ENCODE measurements around the gene VCAM1. TPM values are rescaled to one million over a fixed set of nuclear protein-coding genes. Genes with fewer than 3 reads are reported as not detected.

The VCAM1 gene
- total RNA-seq, 1 experiment from 2014 or later: not detected

- no peak overlapping the region for H3K9ac ChIP-seq (ENCODE audit: low read length)
- no peaks in the 10 kb centered on the region for H3K36me3 ChIP-seq (ENCODE audit: low read depth, low read length)
- TF ChIP-seq EZH2 (IDR thresholded peaks at IDR 0.05; ENCODE audit: low read length, unreplicated experiment) (no peak), EZH2phosphoT487 (IDR thresholded peaks at IDR 0.05; ENCODE audit: borderline replicate concordance, low read length) (no peak), CTCF (conservative IDR thresholded peaks at IDR 0.05; ENCODE audit: low read depth, low read length) (no peak)
- peaks cover 6% of the 10 kb centered on the region; the same call in 1 of the 2 replicates for H3K9me2 ChIP-seq (replicated peaks; ENCODE audit: low read length)
- H3K4me1 ChIP-seq (ENCODE audit: insufficient read depth, low read length): peaks cover 28% of the 10 kb centered on the region
- H3K27ac ChIP-seq (ENCODE audit: low read length): peak overlapping the region; percentile 53
- peaks cover 4% of the 10 kb centered on the region for H3F3A ChIP-seq (ENCODE audit: low read length, unreplicated experiment)
- ATAC-seq (no peak), DNase-seq (peak; percentile 81)
- H2AFZ ChIP-seq (ENCODE audit: low read length): no peak overlapping the region
- no TSS peak for BruUV-seq (replicated peaks)
- CTCF ChIA-PET: no interaction called here
- no peaks in the 10 kb centered on the region for H3K79me2 ChIP-seq (ENCODE audit: low read length)
- H3K27me3 ChIP-seq (ENCODE audit: low read length): no peaks in the 10 kb centered on the region
- H4K20me1 ChIP-seq (ENCODE audit: low read length): no peaks in the 10 kb centered on the region
- H3K9me3 ChIP-seq (ENCODE audit: low read length): no peaks in the 10 kb centered on the region; the same call in 1 of the 2 replicates
- intact Hi-C loops (cut with micrococcal nuclease): no loop called here
- H3K4me2 ChIP-seq (ENCODE audit: low read length): 0 out of 2 replicates have a peak overlapping the region, but pooled peaks have one; percentile 11
- H3K4me3 ChIP-seq (ENCODE audit: low read length): no peak overlapping the region
- POLR2A ChIA-PET (ENCODE audit: unreplicated experiment): no interaction called here
Observed at GRCh38 chr1:100734676-100735075, 15.1 kb downstream of the VCAM1 start.

GRCh38 chr1:100735244-100735643 lies 15.7 kb downstream of the VCAM1 start:
- Histone ChIP-seq H3K9ac (ENCODE audit: low read length) (no peak overlapping the region), H4K20me1 (ENCODE audit: low read length) (no peaks in the 10 kb centered on the region), H3K36me3 (ENCODE audit: low read depth, low read length) (no peaks in the 10 kb centered on the region), H3K79me2 (ENCODE audit: low read length) (no peaks in the 10 kb centered on the region), H3F3A (ENCODE audit: low read length, unreplicated experiment) (peaks cover 4% of the 10 kb centered on the region), H3K4me1 (ENCODE audit: insufficient read depth, low read length) (peaks cover 28% of the 10 kb centered on the region), H3K9me3 (ENCODE audit: low read length) (no peaks in the 10 kb centered on the region; the same call in 1 of the 2 replicates), H3K4me3 (ENCODE audit: low read length) (no peak overlapping the region), H3K27ac (ENCODE audit: low read length) (peak overlapping the region; percentile 53), H3K9me2 (replicated peaks; ENCODE audit: low read length) (0 out of 2 replicates have a peak, but pooled peaks cover 6% of the 10 kb centered on the region), H3K4me2 (ENCODE audit: low read length) (0 out of 2 replicates have a peak overlapping the region, but pooled peaks have one; percentile 11), H3K27me3 (ENCODE audit: low read length) (no peaks in the 10 kb centered on the region), H2AFZ (ENCODE audit: low read length) (no peak overlapping the region)
- ATAC-seq (no peak), DNase-seq (no peak)
- ChIA-PET POLR2A (ENCODE audit: unreplicated experiment) (no interaction called here), CTCF (no interaction called here)
- intact Hi-C loops (cut with micrococcal nuclease): no loop called here
- BruUV-seq (replicated peaks): no TSS peak
- TF ChIP-seq EZH2phosphoT487 (IDR thresholded peaks at IDR 0.05; ENCODE audit: borderline replicate concordance, low read length) (no peak), EZH2 (IDR thresholded peaks at IDR 0.05; ENCODE audit: low read length, unreplicated experiment) (no peak), CTCF (conservative IDR thresholded peaks at IDR 0.05; ENCODE audit: low read depth, low read length) (no peak)

GRCh38 chr1:100736324-100736723 lies 16.8 kb downstream of the VCAM1 start:
- Histone ChIP-seq H3K79me2 (ENCODE audit: low read length) (no peaks in the 10 kb centered on the region), H3K4me2 (ENCODE audit: low read length) (no peak overlapping the region), H3K9ac (ENCODE audit: low read length) (no peak overlapping the region), H3K36me3 (ENCODE audit: low read depth, low read length) (no peaks in the 10 kb centered on the region), H3K27me3 (ENCODE audit: low read length) (no peaks in the 10 kb centered on the region), H3K9me2 (replicated peaks; ENCODE audit: low read length) (0 out of 2 replicates have a peak, but pooled peaks cover 6% of the 10 kb centered on the region), H4K20me1 (ENCODE audit: low read length) (no peaks in the 10 kb centered on the region), H3K9me3 (ENCODE audit: low read length) (no peaks in the 10 kb centered on the region; the same call in 1 of the 2 replicates), H3F3A (ENCODE audit: low read length, unreplicated experiment) (peaks cover 4% of the 10 kb centered on the region), H3K4me3 (ENCODE audit: low read length) (no peak overlapping the region), H3K27ac (ENCODE audit: low read length) (no peak overlapping the region), H2AFZ (ENCODE audit: low read length) (no peak overlapping the region), H3K4me1 (ENCODE audit: insufficient read depth, low read length) (peaks cover 28% of the 10 kb centered on the region)
- intact Hi-C loops (cut with micrococcal nuclease): no loop called here
- no peak for DNase-seq
- no peak for ATAC-seq
- no peak for TF ChIP-seq CTCF (conservative IDR thresholded peaks at IDR 0.05; ENCODE audit: low read depth, low read length)
- no peak for TF ChIP-seq EZH2phosphoT487 (IDR thresholded peaks at IDR 0.05; ENCODE audit: borderline replicate concordance, low read length)
- TF ChIP-seq EZH2 (IDR thresholded peaks at IDR 0.05; ENCODE audit: low read length, unreplicated experiment): no peak
- CTCF ChIA-PET: no interaction called here
- POLR2A ChIA-PET (ENCODE audit: unreplicated experiment): no interaction called here
- no TSS peak for BruUV-seq (replicated peaks)
